Sigmoid colon (tissue), 7 donors: ENCODE data around the gene DCK. TPM values are rescaled to one million over a fixed set of nuclear protein-coding genes. Genes with fewer than 3 reads are reported as not detected.
"Not testable (repeated sequence)": the region's sequence is repeated elsewhere in the genome, so short reads cannot be mapped to it uniquely, and the experiment has no call there.

ENCODE experiments used
- DNase-seq: peaks from one replicate; pipeline ENCODE4 v3.0.0-alpha.2; 2019
- H3K27ac ChIP-seq, 4 donors: fragments of 200-600 bp; sonication (generic); one replicate each; pipeline ENCODE4 v1.5.1; 2016 to 2019; ENCODE audit warnings: mild to moderate bottlenecking in 1 of 4
- H3K27me3 ChIP-seq, 3 donors: fragments of 200-600 bp; sonication (generic); one replicate each; pipeline ENCODE4 v1.5.1; 2019; ENCODE audit warnings: mild to moderate bottlenecking in 1 of 3
- H3K36me3 ChIP-seq, 4 donors: fragments of 200-600 bp; sonication (generic); one replicate each; pipeline ENCODE4 v1.5.1; 2016 to 2019
- H3K4me1 ChIP-seq, 4 donors: fragments of 200-600 bp; sonication (generic); one replicate each; pipeline ENCODE4 v1.5.1; 2017 to 2019
- H3K4me3 ChIP-seq, 4 donors: fragments of 200-600 bp; sonication (generic); one replicate each; pipeline ENCODE4 v1.5.1; 2017 to 2019; ENCODE audit warnings: mild to moderate bottlenecking in 2 of 4, moderate library complexity in 1 of 4
- H3K9me3 ChIP-seq, 4 donors: fragments of 200-600 bp in 3 of 4; sonication (generic) in 3 of 4; one replicate each; pipeline versions ENCODE4 v1.5.1 to v1.6.1; 2013 to 2019
- EP300 ChIP-seq, 4 donors: sonication (generic); formaldehyde crosslinking; IDR thresholded peaks; one replicate each; pipeline ENCODE4 v1.6.1; 2017; ENCODE audit warnings: antibody characterized with exemption in 4 of 4
- POLR2A ChIP-seq, 2 donors: fragments of 450-650 bp; IDR thresholded peaks; one replicate each; pipeline ENCODE4 v1.6.1; 2016; ENCODE audit warnings: antibody characterized with exemption in 2 of 2, mild to moderate bottlenecking in 2 of 2, moderate library complexity in 2 of 2
- POLR2AphosphoS5 ChIP-seq, 4 donors: sonication (generic); formaldehyde crosslinking; IDR thresholded peaks; one replicate each; pipeline ENCODE4 v1.6.1; 2017; ENCODE audit warnings: antibody characterized with exemption in 4 of 4
- WGBS, 2 donors: extraction: QIAGEN DNeasy Blood & Tissue Kit; methylation state at CpG; one replicate each; pipeline ENCODE4 v1.1.7; 2013; 5-methylcytosine and 5-hydroxymethylcytosine counted together
- intact Hi-C: fragments of 100-400 bp; cut with DNase I; formaldehyde crosslinking; loops from one replicate; pipeline ENCODE4 v1.15.1; 2023
- polyA plus RNA-seq, 3 donors: library from polyadenylated mRNA; stranded (reverse); fragments of 200-250 nt; gene quantifications; one replicate each; pipeline ENCODE4 v1.2.3, GENCODE V29; 2013
- total RNA-seq, 4 donors: library from RNA; depleted of rRNA; stranded (reverse); fragments of >200 nt; gene quantifications; one replicate each; pipeline ENCODE4 v1.1.0, GENCODE V29; 2016
- TF ChIP-seq, protein P1 (sequence below), 4 experiments: fragments of 450-650 bp in 3 of 4; fragments of 200-600 bp in 1 of 4; IDR thresholded peaks; one replicate each; pipeline ENCODE4 v1.5.1; 2016 to 2019; ENCODE audit warnings: antibody characterized with exemption in 4 of 4, mild to moderate bottlenecking in 3 of 4, moderate library complexity in 2 of 4
- donor health status: healthy with polysubstance abuse.
- donor health status: Bipolar disorder and iron deficiency.
- donor health status: healthy.

The DCK gene
- total and polyA plus RNA-seq, 7 donors: 10.0 to 26.0 (median 17.3) TPM

DNA sequence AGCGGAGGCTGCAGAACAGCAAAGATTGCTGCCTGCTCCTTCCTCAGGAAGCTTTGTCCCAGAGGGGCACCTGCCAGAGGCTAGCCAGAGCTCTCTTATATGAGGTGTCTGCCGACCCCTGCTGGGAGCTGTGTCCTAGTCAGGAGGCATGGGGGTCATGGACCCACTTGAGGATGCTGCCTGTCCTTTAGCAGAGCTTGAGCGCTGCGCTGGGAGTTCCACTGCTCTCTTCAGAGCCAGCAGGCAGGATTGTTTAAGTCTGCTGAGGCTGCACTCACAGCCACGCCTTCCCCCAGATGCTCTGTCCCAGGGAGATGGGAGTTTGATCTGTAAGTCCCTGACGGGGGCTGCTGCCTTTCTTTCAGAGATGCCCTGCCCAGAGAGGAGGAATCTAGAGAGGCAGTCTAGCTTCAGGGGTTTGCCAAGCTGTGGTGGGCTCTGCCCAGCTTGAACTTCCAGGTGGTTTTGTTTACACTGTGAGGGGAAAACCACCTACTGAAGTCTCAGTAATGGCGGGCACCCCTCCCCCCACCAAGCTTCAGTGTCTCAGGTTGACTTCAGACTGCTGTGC, 10.9 kb downstream of the DCK start:
- H3K27me3 ChIP-seq: no peaks in the 10 kb centered on the region
- H3K4me1 ChIP-seq: no peaks in the 10 kb centered on the region
- peaks cover 0 to 1% (median 0%) of the 10 kb centered on the region in 4 donors for H3K36me3 ChIP-seq
- WGBS, 2 donors: 52 to 80% methylated on average over 7 of the region's 7 CpGs
- DNase-seq: no peak
- TF ChIP-seq, protein P1, sequence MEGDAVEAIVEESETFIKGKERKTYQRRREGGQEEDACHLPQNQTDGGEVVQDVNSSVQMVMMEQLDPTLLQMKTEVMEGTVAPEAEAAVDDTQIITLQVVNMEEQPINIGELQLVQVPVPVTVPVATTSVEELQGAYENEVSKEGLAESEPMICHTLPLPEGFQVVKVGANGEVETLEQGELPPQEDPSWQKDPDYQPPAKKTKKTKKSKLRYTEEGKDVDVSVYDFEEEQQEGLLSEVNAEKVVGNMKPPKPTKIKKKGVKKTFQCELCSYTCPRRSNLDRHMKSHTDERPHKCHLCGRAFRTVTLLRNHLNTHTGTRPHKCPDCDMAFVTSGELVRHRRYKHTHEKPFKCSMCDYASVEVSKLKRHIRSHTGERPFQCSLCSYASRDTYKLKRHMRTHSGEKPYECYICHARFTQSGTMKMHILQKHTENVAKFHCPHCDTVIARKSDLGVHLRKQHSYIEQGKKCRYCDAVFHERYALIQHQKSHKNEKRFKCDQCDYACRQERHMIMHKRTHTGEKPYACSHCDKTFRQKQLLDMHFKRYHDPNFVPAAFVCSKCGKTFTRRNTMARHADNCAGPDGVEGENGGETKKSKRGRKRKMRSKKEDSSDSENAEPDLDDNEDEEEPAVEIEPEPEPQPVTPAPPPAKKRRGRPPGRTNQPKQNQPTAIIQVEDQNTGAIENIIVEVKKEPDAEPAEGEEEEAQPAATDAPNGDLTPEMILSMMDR (IDR thresholded peaks at IDR 0.05): no peak
- no peak for TF ChIP-seq EP300 (IDR thresholded peaks at IDR 0.05)
- TF ChIP-seq POLR2A (IDR thresholded peaks at IDR 0.05): no peak
- TF ChIP-seq POLR2AphosphoS5 (IDR thresholded peaks at IDR 0.05): no peak
- intact Hi-C loops: no loop called here
- no peaks in the 10 kb centered on the region for H3K9me3 ChIP-seq
- H3K4me3 ChIP-seq: no peak overlapping the region
- H3K27ac ChIP-seq: no peak overlapping the region

DNA sequence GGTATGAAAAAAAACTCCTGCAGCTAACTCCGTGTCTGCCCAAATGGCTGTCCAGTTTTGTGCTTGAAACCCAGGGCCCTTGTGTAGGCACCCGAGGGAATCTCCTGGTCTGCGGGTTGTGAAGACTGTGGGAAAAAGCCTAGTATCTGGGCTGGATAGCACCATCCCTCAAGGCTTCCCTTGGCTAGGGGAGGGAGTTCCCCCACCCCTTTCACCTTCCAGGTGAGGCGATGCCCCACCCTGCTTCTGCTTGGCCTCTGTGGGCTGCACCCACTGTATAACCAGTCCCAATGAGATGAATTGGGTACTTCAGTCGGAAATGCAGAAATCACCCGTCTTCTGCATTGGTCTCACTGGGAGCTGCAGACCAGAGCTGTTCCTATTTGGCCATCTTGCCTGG, 11.6 kb downstream of the DCK start:
- DNase-seq, H3K4me1 ChIP-seq, H3K4me3 ChIP-seq, H3K27ac ChIP-seq, H3K36me3 ChIP-seq, H3K27me3 ChIP-seq, H3K9me3 ChIP-seq, intact Hi-C loops: not testable (repeated sequence)
- 79 to 90% methylated on average over 6 of the region's 6 CpGs for WGBS, 2 donors

DNA sequence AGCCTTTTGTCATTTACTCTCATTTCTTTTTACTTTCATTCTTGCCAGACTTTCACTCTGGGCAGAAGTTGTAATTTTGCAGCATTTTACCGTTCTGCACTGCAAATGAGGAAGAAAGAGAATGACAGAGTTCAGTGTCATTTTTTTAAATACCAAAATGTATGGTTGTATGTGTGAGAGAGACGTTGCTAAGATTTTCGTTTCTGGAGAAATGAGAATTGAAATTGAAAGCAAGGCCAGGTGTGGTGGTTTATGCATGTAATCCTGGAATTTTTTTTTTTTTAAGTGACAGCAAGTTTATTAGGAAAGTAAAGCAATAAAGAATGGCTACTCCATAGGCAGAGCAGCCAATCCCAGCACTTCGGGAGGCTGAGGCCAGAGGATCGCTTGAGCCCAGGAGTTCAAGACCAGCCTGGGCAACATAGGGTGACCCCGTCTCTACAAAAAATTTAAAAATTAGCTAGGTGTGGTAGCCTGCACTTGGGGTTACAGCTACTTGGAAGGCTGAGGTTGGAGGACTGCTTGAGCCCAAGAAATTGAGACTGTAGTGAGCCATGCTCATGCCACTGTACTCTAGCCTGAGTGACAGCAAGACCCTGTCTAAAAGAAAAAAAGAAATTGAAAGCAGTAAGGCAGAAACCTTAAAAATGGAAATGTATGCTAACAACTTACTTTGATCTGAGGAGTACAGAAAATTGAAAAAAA, 12.9 kb downstream of the DCK start:
- H3K4me1 ChIP-seq: no peaks in the 10 kb centered on the region
- no peak overlapping the region for H3K4me3 ChIP-seq
- TF ChIP-seq POLR2A (IDR thresholded peaks at IDR 0.05) (no peak), POLR2AphosphoS5 (IDR thresholded peaks at IDR 0.05) (no peak), EP300 (IDR thresholded peaks at IDR 0.05) (no peak)
- TF ChIP-seq, protein P1 (IDR thresholded peaks at IDR 0.05): no peak
- no peaks in the 10 kb centered on the region for H3K36me3 ChIP-seq
- H3K27ac ChIP-seq: no peak overlapping the region
- intact Hi-C loops: no loop called here
- 49 to 68% methylated on average over 6 of the region's 6 CpGs for WGBS, 2 donors
- no peaks in the 10 kb centered on the region for H3K9me3 ChIP-seq
- DNase-seq: no peak
- H3K27me3 ChIP-seq: no peaks in the 10 kb centered on the region

GRCh38 chr4:71008196-71008595, 14.7 kb downstream of the DCK start:
- H3K9me3 ChIP-seq: no peaks in the 10 kb centered on the region
- TF ChIP-seq POLR2AphosphoS5 (IDR thresholded peaks at IDR 0.05): no peak
- no peak for TF ChIP-seq POLR2A (IDR thresholded peaks at IDR 0.05)
- TF ChIP-seq, protein P1 (IDR thresholded peaks at IDR 0.05): no peak
- TF ChIP-seq EP300 (IDR thresholded peaks at IDR 0.05): no peak
- no peak for DNase-seq
- intact Hi-C loops: no loop called here
- no peak overlapping the region for H3K4me3 ChIP-seq
- WGBS, 2 donors: 97 to 98% methylated on average over 2 of the region's 2 CpGs
- H3K36me3 ChIP-seq: no peaks in the 10 kb centered on the region
- no peak overlapping the region for H3K27ac ChIP-seq
- H3K4me1 ChIP-seq: no peaks in the 10 kb centered on the region
- no peaks in the 10 kb centered on the region for H3K27me3 ChIP-seq

- TF ChIP-seq EP300 (IDR thresholded peaks at IDR 0.05): no peak
- TF ChIP-seq, protein P1 (IDR thresholded peaks at IDR 0.05): no peak
- no peak for TF ChIP-seq POLR2A (IDR thresholded peaks at IDR 0.05)
- no peak for TF ChIP-seq POLR2AphosphoS5 (IDR thresholded peaks at IDR 0.05)
- H3K9me3 ChIP-seq: no peaks in the 10 kb centered on the region
- 80 to 82% methylated on average over 3 of the region's 3 CpGs for WGBS, 2 donors
- no peaks in the 10 kb centered on the region for H3K36me3 ChIP-seq
- no peak overlapping the region for H3K4me3 ChIP-seq
- H3K4me1 ChIP-seq: no peaks in the 10 kb centered on the region
- intact Hi-C loops: no loop called here
- DNase-seq: no peak
- H3K27me3 ChIP-seq: no peaks in the 10 kb centered on the region
- no peak overlapping the region for H3K27ac ChIP-seq
These were observed 15.6 kb downstream of the DCK start for GRCh38 chr4:71009086-71009485.
